SH-SY5Y (cell line): Measurements from ENCODE around the gene FGD4.

Experiments
- GATA2 ChIP-seq: IDR thresholded peaks from 2 replicates; pipeline ENCODE4 v1.6.1; 2011; ENCODE audit warnings: mild to moderate bottlenecking, low read depth, low read length
- GATA3 ChIP-seq: IDR thresholded peaks from 2 replicates; pipeline ENCODE4 v1.6.1; 2011; ENCODE audit warnings: low read depth, mild to moderate bottlenecking, low read length, moderate library complexity

GRCh38 chr12:32606443-32606842 is 207.1 kb downstream of the FGD4 start:
- TF ChIP-seq GATA3 (no peak), GATA2 (no peak)
